ENCODE data around the gene FGF12.

The FGF12 gene

DNA sequence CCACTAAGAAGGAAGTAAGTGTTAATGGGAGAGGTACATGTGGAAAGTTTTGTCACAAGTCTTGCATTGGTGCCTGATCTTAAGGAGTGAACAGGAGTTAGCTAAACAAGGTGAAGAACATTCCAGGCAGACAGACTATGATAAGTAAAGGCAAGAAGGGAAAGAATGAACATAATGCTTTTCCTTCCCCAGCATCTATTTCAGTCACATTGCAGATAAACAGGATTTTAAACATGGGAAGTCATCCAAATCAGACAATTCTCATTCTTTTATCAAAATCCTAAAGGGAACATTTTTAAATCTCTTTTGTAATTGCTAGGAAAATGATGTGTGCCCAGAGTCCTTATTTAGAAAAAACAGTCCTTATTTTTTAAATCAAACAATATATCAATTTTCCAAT is 424.6 kb downstream of the FGF12 start:
- Mint-ChIP-seq H3K27me3 (no peaks in the 10 kb centered on the region), H3K27ac (no peak overlapping the region), H3K9me3 (no peaks in the 10 kb centered on the region), H3K4me3 (no peak overlapping the region), H3K36me3 (ENCODE audit: low read depth) (no peaks in the 10 kb centered on the region), H3K4me1 (ENCODE audit: low read depth) (no peaks in the 10 kb centered on the region)
- no peak for DNase-seq

DNA sequence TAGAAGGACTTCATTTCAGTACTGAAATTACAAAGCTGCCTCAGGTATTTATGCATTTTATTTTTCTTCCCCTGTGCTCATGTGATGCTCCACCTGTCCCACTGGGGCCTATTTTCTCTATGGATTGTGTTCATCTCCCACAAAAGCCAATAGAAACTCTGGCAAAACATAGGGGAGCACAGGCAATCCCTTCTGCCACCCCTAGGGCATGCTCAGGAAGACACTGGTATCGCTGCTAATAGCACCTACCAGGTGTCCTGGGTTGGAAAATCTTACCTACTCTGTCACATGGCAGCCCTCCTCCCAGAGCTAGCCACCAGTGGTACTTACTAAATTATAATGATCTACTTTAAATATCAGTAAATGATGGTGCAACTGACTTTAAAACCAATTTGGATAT is 427.4 kb downstream of the FGF12 start:
- Mint-ChIP-seq H3K4me3 (no peak overlapping the region), H3K27ac (no peak overlapping the region)

GRCh38 chr3:192296845-192297244 is 430.5 kb downstream of the FGF12 start:
- H3K27ac Mint-ChIP-seq: no peak overlapping the region
- DNase-seq: no peak

More for the DNA sequence above, 427.4 kb downstream of the FGF12 start:
- no peak for DNase-seq
- H3K9me3 Mint-ChIP-seq: no peaks in the 10 kb centered on the region
- no peaks in the 10 kb centered on the region for H3K4me1 Mint-ChIP-seq (ENCODE audit: low read depth)
- H3K36me3 Mint-ChIP-seq (ENCODE audit: low read depth): no peaks in the 10 kb centered on the region
- no peaks in the 10 kb centered on the region for H3K27me3 Mint-ChIP-seq

DNA sequence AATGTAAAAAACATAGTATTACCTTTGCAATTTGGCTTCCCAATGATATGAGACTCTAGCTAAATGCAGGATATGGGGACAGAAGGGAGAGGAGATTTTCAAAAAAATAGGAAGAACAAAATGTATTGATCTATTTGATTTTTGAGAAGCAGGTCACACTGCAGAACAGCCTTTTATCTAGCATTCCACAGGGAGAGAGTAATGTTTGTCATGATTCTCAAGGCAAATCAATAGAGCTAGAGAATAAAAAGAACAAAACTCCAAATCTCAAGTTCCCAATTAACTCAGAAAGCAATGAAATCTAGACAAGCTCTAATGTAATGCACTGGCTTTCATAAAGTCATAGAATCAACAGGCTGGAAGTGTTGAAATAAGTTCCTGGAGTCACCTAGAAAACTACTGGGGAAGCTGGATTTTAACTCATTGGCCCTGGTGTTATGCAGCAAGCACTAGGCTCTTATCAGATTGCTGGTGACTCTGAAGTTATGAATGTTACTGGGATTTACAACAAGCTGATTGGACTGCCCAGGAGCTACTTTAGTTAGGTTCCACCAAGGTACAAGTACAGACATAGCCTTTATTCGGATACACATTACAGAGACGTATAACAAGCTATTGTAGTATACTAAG is 442.8 kb downstream of the FGF12 start:
- Mint-ChIP-seq H3K27me3 (no peaks in the 10 kb centered on the region), H3K27ac (no peak overlapping the region), H3K4me1 (ENCODE audit: low read depth) (no peaks in the 10 kb centered on the region), H3K9me3 (no peaks in the 10 kb centered on the region), H3K4me3 (no peak overlapping the region), H3K36me3 (ENCODE audit: low read depth) (no peaks in the 10 kb centered on the region)
- DNase-seq: no peak

More at GRCh38 chr3:192296845-192297244, 430.5 kb downstream of the FGF12 start:
- Mint-ChIP-seq H3K36me3 (ENCODE audit: low read depth) (no peaks in the 10 kb centered on the region), H3K4me1 (ENCODE audit: low read depth) (no peaks in the 10 kb centered on the region), H3K4me3 (no peak overlapping the region), H3K9me3 (no peaks in the 10 kb centered on the region), H3K27me3 (no peaks in the 10 kb centered on the region)

- no peaks in the 10 kb centered on the region for H3K4me1 Mint-ChIP-seq (ENCODE audit: low read depth)
- H3K27ac Mint-ChIP-seq: no peak overlapping the region
- DNase-seq: no peak
- no peaks in the 10 kb centered on the region for H3K27me3 Mint-ChIP-seq
- H3K36me3 Mint-ChIP-seq (ENCODE audit: low read depth): no peaks in the 10 kb centered on the region
- no peak overlapping the region for H3K4me3 Mint-ChIP-seq
- no peaks in the 10 kb centered on the region for H3K9me3 Mint-ChIP-seq
Observed at GRCh38 chr3:192281207-192281880, 446.0 kb downstream of the FGF12 start.

DNA sequence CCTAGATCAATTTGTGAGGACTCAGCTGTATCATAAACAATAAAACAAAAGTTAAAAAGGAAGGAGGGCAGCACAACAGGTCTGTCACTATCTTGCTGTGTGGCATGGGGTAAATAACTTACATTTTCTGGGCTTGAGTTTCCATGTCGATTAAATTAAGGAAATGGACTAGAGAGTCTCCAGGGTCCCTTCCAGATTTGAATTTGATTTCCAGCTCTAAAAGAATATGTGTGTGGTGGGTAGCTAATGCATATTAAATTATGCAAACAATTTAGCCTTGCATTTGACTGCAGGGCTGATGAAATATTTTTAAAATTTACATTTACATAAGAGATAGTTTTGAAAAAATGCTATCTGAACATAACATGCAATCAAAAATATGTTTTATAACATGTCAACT is 447.7 kb downstream of the FGF12 start:
- no peak overlapping the region for H3K27ac Mint-ChIP-seq
- H3K27me3 Mint-ChIP-seq: no peaks in the 10 kb centered on the region
- H3K36me3 Mint-ChIP-seq (ENCODE audit: low read depth): no peaks in the 10 kb centered on the region
- no peaks in the 10 kb centered on the region for H3K4me1 Mint-ChIP-seq (ENCODE audit: low read depth)
- DNase-seq: no peak
- H3K4me3 Mint-ChIP-seq: no peak overlapping the region
- H3K9me3 Mint-ChIP-seq: no peaks in the 10 kb centered on the region

- H3K9me3 Mint-ChIP-seq: no peaks in the 10 kb centered on the region
- no peak overlapping the region for H3K27ac Mint-ChIP-seq
- no peak overlapping the region for H3K4me3 Mint-ChIP-seq
- H3K27me3 Mint-ChIP-seq: no peaks in the 10 kb centered on the region
- no peaks in the 10 kb centered on the region for H3K36me3 Mint-ChIP-seq (ENCODE audit: low read depth)
- no peak for DNase-seq
- no peaks in the 10 kb centered on the region for H3K4me1 Mint-ChIP-seq (ENCODE audit: low read depth)
Observed at GRCh38 chr3:192277477-192277876, 449.9 kb downstream of the FGF12 start.

GRCh38 chr3:192275741-192276355 is 451.5 kb downstream of the FGF12 start:
- DNase-seq: no peak
- Mint-ChIP-seq H3K36me3 (ENCODE audit: low read depth) (no peaks in the 10 kb centered on the region), H3K27me3 (no peaks in the 10 kb centered on the region), H3K9me3 (no peaks in the 10 kb centered on the region), H3K4me1 (ENCODE audit: low read depth) (no peaks in the 10 kb centered on the region), H3K4me3 (no peak overlapping the region), H3K27ac (no peak overlapping the region)

DNA sequence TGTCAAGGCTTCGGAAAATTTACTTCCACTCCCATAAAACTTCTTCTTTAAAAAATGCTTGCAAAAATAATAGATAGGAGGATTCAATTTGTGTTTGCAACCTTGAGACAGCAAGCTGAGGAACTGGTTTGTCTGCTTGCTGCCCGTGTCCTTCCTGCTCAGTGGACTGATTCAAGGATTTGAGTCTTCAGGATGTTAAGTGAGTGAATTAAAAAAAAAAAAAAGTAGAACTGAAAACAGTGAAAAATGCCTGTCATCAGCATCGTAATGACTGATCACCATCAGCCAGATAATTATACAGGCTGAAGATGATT is 453.7 kb downstream of the FGF12 start:
- DNase-seq: no peak
- no peaks in the 10 kb centered on the region for H3K27me3 Mint-ChIP-seq
- H3K4me1 Mint-ChIP-seq (ENCODE audit: low read depth): no peaks in the 10 kb centered on the region
- H3K36me3 Mint-ChIP-seq (ENCODE audit: low read depth): no peaks in the 10 kb centered on the region
- no peak overlapping the region for H3K27ac Mint-ChIP-seq
- no peak overlapping the region for H3K4me3 Mint-ChIP-seq
- H3K9me3 Mint-ChIP-seq: no peaks in the 10 kb centered on the region

GRCh38 chr3:192273001-192273696 is 454.2 kb downstream of the FGF12 start:
- Mint-ChIP-seq H3K27me3 (no peaks in the 10 kb centered on the region), H3K4me1 (ENCODE audit: low read depth) (no peaks in the 10 kb centered on the region), H3K27ac (no peak overlapping the region), H3K4me3 (no peak overlapping the region), H3K36me3 (ENCODE audit: low read depth) (no peaks in the 10 kb centered on the region), H3K9me3 (no peaks in the 10 kb centered on the region)
- DNase-seq: no peak

DNA sequence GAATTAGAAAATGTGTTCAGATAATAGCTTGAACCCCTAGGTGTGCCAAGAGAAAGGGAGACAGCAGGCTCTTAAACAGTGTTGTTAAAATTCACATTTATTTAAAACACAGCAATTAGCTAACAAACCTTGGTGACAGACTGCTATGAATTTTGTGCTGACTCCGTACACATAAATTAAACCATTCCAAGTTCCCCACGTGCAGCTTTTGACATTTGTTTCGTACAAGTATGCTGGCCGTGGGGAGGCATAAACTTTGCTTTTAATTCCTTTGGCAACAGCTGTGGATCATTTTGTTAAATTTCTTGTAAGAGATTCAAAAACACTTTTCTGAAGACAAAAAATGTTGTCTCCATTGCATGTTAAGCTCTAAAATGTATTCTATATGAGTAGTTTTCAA is 465.3 kb downstream of the FGF12 start:
- H3K27ac Mint-ChIP-seq: no peak overlapping the region
- no peaks in the 10 kb centered on the region for H3K36me3 Mint-ChIP-seq (ENCODE audit: low read depth)
- no peaks in the 10 kb centered on the region for H3K4me1 Mint-ChIP-seq (ENCODE audit: low read depth)
- H3K4me3 Mint-ChIP-seq: no peak overlapping the region
- no peak for DNase-seq
- no peaks in the 10 kb centered on the region for H3K27me3 Mint-ChIP-seq
- peaks cover 4% of the 10 kb centered on the region for H3K9me3 Mint-ChIP-seq

- Mint-ChIP-seq H3K4me1 (ENCODE audit: low read depth) (no peaks in the 10 kb centered on the region), H3K27ac (no peak overlapping the region), H3K4me3 (no peak overlapping the region), H3K36me3 (ENCODE audit: low read depth) (no peaks in the 10 kb centered on the region), H3K9me3 (peaks cover 6% of the 10 kb centered on the region), H3K27me3 (no peaks in the 10 kb centered on the region)
- no peak for DNase-seq
Observed at GRCh38 chr3:192261135-192261534, 466.2 kb downstream of the FGF12 start.

- Mint-ChIP-seq H3K4me3 (no peak overlapping the region), H3K36me3 (ENCODE audit: low read depth) (no peaks in the 10 kb centered on the region), H3K4me1 (ENCODE audit: low read depth) (no peaks in the 10 kb centered on the region), H3K9me3 (peaks cover 6% of the 10 kb centered on the region), H3K27me3 (no peaks in the 10 kb centered on the region), H3K27ac (no peak overlapping the region)
- no peak for DNase-seq
Observed at GRCh38 chr3:192260116-192261010, 467.0 kb downstream of the FGF12 start.

- Mint-ChIP-seq H3K27ac (no peak overlapping the region), H3K27me3 (no peaks in the 10 kb centered on the region), H3K4me3 (no peak overlapping the region), H3K9me3 (peaks cover 6% of the 10 kb centered on the region), H3K36me3 (ENCODE audit: low read depth) (no peaks in the 10 kb centered on the region), H3K4me1 (ENCODE audit: low read depth) (no peaks in the 10 kb centered on the region)
- no peak for DNase-seq
Observed at GRCh38 chr3:192259661-192260060, 467.7 kb downstream of the FGF12 start.
